GM18519 (cell line): ENCODE measurements around the gene MT1H.
"Not testable (repeated sequence)": the region's sequence is repeated elsewhere in the genome, so short reads cannot be mapped to it uniquely, and the experiment has no call there.

ENCODE experiments used
- ATAC-seq: cut with Tn5 transposase; IDR thresholded peaks from one replicate; pipeline ENCODE4 v1.9.1; 2021; ENCODE audit warnings: mild to moderate bottlenecking, moderate library complexity; ENCODE audit not compliant: unreplicated experiment, low FRiP score

The MT1H gene

DNA sequence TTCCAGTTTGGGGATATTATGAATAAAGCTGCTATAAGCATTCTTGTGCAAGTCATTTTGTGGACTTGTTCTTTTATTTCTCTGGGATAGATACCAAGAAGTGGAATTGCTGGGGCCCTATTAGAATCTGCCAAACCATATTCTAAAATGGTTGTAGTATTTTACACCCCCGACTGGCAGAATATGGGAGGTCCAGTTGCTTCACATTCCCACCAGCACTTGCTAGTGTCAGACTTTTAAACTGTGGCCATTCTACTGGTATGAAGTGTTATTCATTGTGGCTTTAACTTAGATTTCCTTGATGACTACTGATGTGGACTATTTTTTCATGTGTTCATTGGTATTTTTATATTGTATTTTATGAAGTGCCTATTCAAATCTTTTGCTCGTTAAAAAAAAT, 42.2 kb downstream of the MT1H start:
- ATAC-seq = no peak

DNA sequence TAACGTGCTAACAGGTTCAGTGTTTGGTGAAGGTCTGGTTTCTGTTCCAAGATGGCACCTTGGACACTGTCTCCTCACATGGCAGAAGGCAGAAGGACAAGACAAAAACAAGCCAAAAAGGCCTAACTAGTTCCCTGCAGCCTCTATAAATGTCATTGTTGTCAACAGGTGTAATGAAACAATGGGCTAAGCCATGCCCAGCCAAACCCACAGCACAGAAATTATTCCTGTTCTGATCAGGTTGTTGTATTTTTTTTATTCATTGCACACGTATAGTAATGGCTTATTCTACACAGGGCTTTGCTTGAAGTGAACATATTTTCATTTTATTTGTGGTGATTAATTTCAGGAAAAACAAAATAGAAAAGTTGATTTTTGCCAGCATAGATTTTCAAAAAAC, 44.2 kb downstream of the MT1H start:
- no peak for ATAC-seq

DNA sequence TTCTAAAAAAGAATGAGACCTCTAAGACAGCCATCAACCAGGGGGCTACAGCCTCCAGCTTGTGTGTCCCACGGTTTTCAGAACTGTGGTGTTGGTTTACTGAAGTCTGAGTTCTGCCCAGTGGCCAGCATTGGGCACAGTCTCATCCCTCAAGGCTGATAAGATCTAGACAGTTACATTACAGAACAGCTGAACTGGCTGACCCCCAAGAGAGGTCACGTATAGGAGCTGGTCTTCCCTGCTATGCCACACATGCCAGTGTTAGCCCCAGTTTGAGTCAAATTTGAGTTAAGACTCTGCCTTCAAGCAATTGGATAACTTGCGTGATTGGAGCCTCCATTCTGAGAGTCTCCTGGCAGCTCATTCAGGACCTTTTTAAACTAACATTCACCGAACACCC, 45.5 kb downstream of the MT1H start:
- ATAC-seq = no peak

DNA sequence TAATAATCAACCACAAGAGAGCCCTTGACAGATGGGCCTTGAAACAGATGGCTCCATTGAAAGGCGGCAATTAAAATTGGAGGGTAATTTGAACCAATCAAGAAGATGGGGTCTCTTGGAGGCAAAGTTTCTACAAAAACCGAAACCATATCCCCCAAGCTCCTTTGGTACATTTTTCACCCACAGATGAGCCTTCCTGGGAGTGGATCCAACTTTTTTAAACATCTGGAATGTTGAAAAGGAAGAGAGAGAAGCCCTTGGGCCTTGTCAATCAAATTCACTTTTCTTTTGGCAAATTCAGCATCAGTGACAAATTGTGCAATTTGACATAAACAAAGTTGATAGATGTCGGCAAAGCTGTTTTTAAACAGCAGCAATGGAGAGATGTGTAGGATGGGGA, 47.1 kb downstream of the MT1H start:
- no peak for ATAC-seq

DNA sequence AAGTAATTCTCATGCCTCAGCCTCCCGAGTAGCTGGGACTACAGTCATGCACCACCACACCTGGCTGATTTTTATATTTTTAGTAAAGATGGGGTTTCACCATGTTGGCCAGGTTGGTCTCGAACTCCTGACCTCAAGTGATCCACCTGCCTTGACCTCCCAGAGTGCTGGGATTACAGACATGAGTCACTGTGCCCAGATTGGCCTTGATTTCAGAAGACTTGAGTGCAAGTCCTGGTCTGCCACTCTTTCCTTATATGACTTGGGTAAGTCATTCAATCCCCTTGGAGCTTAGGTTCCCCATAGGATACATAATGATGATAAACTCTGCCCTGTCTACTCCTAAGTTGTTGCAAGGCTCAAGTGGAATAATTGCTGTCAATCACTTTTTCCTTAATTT, 47.9 kb downstream of the MT1H start:
- not testable (repeated sequence) for ATAC-seq
